ENCODE results near the gene CDHR1.

GRCh38 chr10:84156009-84156408, 38.3 kb upstream of the CDHR1 start:
- TF ChIP-seq CTCF (conservative IDR thresholded peaks at IDR 0.05 in 1 of 2, IDR thresholded peaks at IDR 0.05 in 1 of 2; ENCODE audit: low read depth in 1 of 2, low read length in 2 of 2) (no peak), EZH2 (IDR thresholded peaks at IDR 0.05; ENCODE audit: low read length, missing control alignments) (no peak)
